HG02970 (cell line): ENCODE results near the gene TULP1.
A peak's percentile ranks its signal among the peaks of the same experiment; 100 is the strongest.

Experiments used
- ATAC-seq: cut with Tn5 transposase; IDR thresholded peaks from one replicate; pipeline ENCODE4 v1.9.1; 2021; ENCODE audit warnings: mild to moderate bottlenecking, moderate library complexity, moderate number of reproducible peaks; ENCODE audit not compliant: unreplicated experiment, low FRiP score

Gene TULP1

GRCh38 chr6:35469751-35470662, 42.7 kb downstream of the TULP1 start:
- no peak for ATAC-seq

GRCh38 chr6:35468980-35469750, 43.5 kb downstream of the TULP1 start:
- peak; percentile 11 for ATAC-seq

DNA sequence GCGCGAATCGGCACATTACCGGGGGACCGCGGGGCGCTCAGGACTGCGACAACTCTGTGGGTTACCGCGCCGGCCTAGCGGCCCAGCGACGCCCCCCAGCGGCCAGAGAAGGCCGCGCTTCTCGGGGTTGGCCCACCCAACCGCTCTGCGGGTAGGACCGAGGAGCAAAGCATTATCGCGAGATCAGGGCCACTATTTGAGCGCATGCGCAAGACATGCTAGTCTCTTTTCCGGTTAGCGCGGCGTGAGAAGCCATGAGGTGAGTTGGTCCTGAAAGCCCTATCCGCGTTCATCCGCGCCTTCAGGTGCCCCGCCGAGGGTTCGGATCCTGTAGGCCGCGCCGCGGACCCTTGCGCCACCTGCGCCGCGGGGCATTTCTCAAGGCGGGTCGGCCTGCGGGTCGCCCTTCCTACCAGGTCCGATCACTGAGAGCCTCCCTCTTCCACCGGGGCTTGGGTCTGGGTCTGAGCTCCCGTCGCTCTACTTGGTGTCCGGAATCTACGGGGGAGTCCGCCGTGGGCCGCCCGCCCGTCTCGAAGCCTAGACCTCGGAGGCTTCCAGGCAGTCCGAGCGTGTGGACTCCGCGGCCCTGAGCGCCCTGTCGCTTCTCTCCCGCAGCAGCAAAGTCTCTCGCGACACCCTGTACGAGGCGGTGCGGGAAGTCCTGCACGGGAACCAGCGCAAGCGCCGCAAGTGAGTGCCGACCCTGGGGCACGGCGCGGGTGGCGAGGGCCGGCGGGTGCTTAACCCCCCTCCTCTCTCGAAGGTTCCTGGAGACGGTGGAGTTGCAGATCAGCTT, 44.3 kb downstream of the TULP1 start, which contains the start of gene RPL10A:
TSS of gene RPL10A (plus strand) at position 221 of the 799 bp plus-strand sequence. CDS start at position 255, 34 bp downstream.
- peak; percentile 87 for ATAC-seq

- no peak for ATAC-seq
These were observed 47.0 kb downstream of the TULP1 start for GRCh38 chr6:35465646-35466045.

DNA sequence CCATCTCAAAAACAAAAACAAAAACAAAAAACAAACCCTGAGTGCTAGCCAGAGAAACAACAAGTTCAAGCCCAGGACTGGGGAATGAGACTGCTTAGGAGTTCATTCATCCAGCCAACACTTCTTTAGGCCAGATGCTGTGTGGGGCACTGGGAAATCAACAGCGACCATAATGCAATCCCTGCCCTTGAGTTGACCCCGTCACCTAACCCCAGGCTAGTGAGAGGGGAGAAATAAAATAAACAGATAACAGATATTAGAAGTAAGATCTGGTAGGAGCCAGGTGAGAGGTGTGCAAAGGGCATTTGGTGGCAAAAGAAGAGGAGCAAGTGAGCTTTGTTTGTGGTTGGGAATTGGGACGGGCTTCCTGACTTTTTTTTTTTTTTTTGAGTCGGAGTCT, 49.4 kb downstream of the TULP1 start:
- ATAC-seq = no peak

- ATAC-seq = no peak
These were observed 51.4 kb downstream of the TULP1 start for GRCh38 chr6:35461270-35461669.

DNA sequence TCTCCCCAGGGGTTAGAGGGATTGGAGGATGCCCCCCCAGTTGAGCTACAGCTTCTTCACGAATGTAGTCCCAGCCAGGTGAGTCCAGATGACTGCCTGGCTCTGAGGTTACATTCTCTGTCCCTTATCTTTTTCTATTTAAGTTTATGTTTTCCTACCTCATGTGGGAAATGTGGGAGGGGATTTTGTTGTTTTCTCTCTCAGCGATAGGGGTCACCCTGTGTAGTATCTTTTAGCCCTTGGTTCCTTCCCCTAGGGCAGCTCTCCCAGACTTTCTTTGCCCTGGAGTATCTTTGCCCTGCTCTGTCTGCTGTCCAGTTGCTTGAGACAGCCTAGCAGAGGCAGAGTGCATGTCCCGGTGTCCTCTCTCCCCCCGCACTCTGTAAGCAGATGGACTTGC, 54.8 kb downstream of the TULP1 start:
- ATAC-seq = no peak

GRCh38 chr6:35454391-35455110, 58.1 kb downstream of the TULP1 start:
- no peak for ATAC-seq

DNA sequence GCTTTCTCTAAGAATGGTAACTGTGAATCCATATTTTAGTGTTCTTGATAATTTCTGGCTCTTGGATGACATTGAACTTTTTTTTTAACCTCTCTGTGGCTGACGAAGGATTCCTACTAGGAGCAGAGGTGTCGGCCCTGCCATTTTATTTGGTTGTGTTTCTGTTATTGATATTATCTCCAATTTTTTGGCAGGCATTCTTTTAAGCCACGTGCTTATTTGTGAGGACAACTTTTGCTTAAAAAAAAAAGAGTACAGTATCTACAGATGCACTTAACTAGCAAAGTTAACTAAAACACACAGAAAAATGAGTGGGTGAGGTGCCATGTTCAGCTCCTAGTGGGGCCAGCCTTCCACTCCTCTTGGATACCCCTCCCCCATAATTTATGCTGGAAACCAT, 59.5 kb downstream of the TULP1 start:
- ATAC-seq = no peak

DNA sequence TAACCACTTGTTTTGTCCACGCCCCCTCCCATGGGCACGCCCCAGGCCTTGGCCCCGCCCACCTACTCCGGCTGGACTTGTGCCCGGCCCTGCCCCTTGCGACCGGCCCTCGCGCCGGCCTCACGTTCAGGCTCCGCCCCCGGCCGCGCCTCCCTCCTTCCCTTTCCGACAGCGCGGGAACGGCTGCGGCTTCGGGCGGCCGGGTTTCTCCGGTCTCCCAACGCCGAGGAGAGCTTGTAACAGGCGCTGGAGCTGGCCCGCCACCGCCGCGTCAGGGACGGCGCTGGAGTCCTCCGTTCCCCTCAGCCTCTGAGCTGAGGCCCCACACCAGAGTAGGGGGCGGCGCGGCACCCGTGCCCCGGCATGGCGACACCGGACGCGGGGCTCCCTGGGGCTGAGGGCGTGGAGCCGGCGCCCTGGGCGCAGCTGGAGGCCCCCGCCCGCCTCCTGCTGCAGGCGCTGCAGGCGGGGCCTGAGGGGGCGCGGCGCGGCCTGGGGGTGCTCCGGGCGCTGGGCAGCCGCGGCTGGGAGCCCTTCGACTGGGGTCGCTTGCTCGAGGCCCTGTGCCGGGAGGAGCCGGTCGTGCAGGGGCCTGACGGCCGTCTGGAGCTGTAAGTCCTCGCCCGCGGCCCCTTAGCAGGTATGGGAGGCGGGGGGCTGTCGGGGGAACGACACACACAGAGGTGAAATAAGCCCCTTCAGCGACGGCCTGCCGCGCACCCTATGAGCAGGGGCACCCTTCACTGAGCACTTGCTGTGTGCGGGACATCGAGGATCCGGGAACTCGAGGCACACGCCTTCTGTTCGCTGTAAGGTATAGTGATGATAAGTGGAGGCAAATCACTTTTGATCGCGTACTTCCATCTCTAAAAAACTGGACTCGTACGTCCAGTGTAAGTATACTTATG, 60.3 kb downstream of the TULP1 start, which contains the start of gene FANCE:
TSS of gene FANCE (plus strand) at position 156 of the 908 bp plus-strand sequence. CDS start at position 364, 208 bp downstream.
- peak; percentile 88 for ATAC-seq

- no peak for ATAC-seq
These were observed 61.1 kb downstream of the TULP1 start for GRCh38 chr6:35451354-35452182.

DNA sequence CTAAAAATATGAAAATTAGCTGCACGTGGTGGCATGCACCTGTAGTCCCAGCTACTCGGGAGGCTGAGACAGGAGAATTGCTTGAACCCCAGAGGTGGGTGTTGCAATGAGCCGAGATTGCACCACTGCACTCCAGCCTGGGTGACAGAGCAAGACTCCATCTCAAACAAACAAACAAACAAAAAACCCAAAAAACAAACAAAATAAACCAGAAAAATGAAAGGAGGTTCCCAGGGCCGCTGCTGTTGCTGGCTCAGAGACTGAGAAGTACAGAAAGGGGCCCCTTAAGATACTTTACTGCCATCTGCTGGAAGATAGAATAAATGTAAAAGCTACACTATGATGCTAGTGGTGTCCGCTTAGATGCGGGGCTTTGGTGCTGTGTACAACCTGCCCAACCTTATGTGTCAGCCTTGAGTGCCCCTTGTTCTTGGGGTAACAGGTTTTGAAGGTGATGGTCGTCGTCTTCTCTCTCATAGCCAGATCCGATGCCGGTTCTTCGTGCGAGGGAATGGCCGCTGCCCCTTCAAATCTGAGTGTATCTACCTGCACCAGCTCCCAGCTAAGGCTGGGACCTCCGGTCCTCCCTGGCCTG, 63.3 kb downstream of the TULP1 start:
- ATAC-seq = no peak

DNA sequence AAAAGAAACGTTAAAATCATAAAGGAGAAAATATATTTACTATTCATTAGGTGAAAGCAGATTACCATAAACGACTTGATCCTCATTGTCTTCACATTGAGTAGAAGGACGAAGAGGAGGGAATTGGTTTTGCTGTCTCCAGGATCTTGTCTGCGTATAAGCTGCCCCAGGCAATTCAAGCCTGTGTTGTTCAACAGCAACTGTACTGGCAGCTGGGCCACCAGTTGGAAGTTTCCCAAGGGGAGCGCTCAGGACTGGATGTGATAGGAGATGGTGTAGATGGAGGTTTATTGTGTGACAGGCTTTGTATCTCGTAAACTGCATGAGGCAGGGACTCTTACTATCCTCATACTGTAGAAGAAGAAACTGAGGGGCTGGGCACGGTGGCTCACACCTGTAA, 64.5 kb downstream of the TULP1 start:
- ATAC-seq = no peak
